ENCODE measurements around the gene MAT2B. TPM values are rescaled to one million over a fixed set of nuclear protein-coding genes. Genes with fewer than 3 reads are reported as not detected.
"Not testable (repeated sequence)": the region's sequence is repeated elsewhere in the genome, so short reads cannot be mapped to it uniquely, and the experiment has no call there.

MAT2B gene
- total RNA-seq, 2 donors from 2014 or later: 53.0 to 72.7 TPM

DNA sequence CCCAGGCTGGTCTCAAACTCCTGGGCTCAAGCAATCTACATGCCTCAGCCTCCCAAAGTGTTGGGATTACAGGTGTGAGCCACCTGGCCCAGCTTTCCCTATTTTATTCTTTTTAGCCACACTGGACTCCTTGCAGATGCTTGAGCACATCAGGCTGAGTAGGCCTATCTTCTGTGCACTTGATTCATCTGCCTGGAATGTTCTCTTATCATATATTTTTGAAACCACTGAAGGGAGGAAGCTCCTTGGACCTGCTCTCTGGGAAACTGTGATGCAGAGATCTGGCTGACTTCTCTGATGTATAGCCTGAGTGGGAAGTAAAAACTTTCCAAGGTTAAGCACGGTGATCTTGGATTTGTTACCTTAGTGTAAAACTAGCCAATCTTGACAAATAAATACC is 6.5 kb upstream of the MAT2B start:
- intact Hi-C loops (cut with DNase I): no loop called here
- ATAC-seq (peak in 1 of 2 donors; percentile 68), DNase-seq (no peak)

DNA sequence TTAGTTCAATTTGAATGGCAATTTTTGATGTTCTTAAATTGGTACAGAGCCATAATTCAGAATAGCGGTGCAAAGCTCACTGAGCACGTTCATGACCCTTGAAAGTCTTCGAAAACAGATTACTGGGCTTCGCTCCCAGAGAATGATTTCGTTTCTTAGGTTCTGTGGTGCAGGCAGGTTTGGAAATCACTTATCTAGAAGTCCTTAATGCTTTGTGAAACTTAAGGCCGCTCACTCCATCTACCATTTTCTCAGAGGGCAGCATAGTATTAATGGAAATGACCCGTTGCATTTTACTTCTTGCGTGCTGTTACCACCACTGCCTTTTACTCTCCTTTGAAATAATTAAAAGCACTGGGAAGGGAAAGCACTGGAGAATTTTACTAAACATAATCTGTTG is 2.9 kb upstream of the MAT2B start:
- DNase-seq: no peak
- intact Hi-C loops (cut with DNase I): loop anchor here in 1 of 2 donors (5.0 kb wide), 1 partner anchor 40 kb away; the partner anchor contains the start of genes HMMR and NUDCD2
- no peak for ATAC-seq

- DNase-seq: peak; percentile 67
- intact Hi-C loops (cut with DNase I): loop anchor here in 1 of 2 donors (5.0 kb wide), 1 partner anchor 41 kb away; the partner anchor contains the start of genes HMMR and NUDCD2
- ATAC-seq: peak; percentile 26 to 29
Observed at GRCh38 chr5:163503106-163504078, 2.0 kb upstream of the MAT2B start.

DNA sequence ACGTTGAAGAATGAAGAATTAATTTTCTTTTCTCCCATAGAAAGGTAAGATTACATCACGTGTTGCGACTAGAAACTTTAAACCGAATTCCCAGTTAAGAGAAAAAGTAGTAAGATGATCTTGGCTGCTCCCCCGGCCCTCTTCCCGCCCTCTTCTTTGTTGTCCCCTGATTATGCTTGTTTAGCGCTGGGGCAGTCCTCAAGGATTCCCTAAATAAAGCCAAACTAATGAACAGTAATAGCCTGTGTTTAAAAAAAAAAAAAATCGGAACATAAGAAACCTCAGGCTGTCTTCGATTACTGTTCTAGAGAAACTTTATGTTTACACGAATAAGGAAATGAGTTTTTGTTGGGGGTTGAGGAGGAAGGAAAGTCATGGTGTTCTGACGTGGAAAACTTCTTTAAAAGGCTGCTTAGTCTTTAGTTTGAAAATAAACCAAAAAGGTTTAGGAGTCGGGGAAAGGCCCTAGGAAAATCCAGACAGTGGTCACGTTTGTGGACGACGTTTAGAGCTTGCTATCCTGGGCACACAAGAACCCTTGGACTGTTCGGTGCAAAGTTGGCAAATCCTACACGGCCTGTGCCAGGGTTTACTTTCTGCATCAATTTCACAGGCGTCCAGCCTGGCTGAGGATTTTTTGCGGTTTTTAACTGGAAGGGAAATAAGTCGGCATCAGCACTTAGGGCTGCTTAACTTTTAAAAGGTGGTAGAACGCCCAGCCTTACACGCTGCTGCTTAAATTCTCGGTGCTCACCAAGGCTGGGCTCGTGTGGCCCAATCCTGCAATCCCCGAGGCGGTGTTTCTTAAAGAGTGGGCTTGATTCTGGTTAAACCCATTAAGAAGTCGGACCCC is 1.1 kb upstream of the MAT2B start:
- ATAC-seq (peak; percentile 20 to 37), DNase-seq (peak; percentile 35)
- intact Hi-C loops (cut with DNase I): loop anchor here in 1 of 2 donors (5.0 kb wide), 1 partner anchor 42 kb away; the partner anchor contains the start of genes HMMR and NUDCD2

- DNase-seq: no peak
- intact Hi-C loops (cut with DNase I): no loop called here
- ATAC-seq: peak in 1 of 2 donors; percentile 2
Observed at GRCh38 chr5:163505049-163505367, 411 bp upstream of the MAT2B start.

DNA sequence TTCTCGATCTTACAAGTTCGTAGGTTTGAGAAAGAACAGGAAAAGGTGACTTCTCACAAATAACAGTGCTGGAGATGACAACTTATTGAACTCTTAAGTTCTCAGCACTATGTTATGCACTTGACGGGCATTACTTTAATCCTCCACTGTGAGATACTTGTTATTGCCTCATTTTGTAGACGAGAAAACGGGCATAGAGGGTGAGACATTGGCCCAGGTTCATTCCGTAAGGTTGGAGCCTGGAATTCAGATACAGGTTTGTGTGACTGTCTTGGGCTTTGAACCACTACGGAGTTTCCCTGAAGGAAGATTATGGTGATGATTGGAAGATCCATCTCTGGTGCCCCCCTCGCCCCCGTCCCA is 657 bp downstream of the MAT2B start:
- DNase-seq: no peak
- no peak for ATAC-seq
- intact Hi-C loops (cut with DNase I): no loop called here

DNA sequence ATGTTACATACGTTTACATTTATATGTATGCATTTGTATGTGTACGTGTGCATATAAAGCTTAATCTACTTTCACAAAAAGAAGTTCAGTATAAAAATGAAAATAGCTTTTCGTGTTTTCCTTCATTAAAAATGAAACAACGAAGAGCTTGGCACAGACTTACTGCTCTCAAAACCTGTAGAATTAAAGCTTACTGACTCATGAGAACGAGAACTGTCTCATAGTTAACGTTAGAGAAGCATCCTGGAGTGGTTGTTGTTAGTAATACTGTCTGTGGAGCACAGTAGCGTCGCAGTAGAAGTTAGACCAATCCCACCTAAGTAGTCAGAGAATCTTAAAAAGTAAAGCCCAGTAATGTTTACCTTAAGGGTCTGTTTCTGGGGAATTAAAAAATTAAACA is 1.3 kb downstream of the MAT2B start:
- intact Hi-C loops (cut with DNase I): no loop called here
- ATAC-seq (no peak), DNase-seq (no peak)

DNA sequence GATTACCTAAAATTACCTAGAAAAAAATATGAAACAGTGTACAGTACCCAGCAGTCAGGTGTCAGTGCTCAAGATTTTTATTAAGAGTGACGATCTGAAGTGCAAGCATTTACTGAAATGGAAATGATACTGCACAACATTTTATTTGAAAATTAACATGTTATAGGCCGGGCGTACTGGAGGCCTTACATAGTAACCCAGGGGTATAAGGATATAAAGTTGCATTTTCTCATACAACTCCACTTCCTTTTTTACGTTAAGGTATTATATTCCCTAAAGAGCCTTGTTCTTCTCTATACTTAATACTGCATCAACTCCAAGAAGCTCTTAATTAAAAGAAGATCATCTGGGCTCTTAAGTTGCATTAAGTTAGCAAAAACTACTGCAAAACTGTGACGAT is 3.3 kb downstream of the MAT2B start:
- no peak for ATAC-seq
- intact Hi-C loops (cut with DNase I): no loop called here
- DNase-seq: no peak

- no peak for DNase-seq
- intact Hi-C loops (cut with DNase I): no loop called here
- no peak for ATAC-seq
Observed at GRCh38 chr5:163509291-163509951, 4.0 kb downstream of the MAT2B start.

DNA sequence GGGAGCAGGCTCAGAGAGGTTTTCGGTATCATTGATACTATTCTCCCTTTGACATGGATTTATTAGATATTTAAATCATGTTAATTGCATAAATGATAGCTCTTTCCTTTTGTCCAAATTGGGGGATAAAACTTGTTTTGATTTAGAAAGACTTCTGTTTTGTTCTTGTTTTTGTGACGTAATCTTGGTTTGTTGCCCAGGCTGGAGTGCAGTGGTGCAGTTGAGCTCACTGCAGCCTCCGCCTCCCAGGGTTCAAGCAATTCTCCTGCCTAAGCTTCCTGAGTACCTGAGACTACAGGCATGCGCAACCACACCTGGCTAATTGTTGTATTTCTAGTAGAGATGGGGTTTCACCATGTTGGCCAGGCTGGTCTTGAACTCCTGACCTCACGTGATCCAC is 7.1 kb downstream of the MAT2B start:
- ATAC-seq (no peak), DNase-seq (no peak)
- intact Hi-C loops (cut with DNase I): no loop called here

DNA sequence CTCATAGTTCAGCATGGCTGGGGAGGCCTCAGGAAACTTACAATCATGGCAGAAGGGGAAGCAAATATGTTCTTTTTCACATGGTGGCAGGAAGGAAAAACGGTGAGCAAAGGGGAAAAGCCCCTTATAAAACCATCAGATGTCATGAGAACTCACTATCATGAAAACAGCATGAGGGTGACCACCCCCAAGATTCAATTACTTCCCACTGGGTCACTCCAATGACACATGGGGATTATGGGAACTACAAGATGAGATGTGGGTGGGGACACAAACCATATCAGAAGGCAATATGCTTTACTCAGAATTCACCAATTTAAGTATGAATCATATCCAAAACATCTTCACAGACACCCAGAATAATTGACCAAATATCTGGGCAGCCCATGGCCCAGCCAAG is 19.7 kb downstream of the MAT2B start:
- ATAC-seq (no peak), DNase-seq (no peak)
- intact Hi-C loops (cut with DNase I): no loop called here

DNA sequence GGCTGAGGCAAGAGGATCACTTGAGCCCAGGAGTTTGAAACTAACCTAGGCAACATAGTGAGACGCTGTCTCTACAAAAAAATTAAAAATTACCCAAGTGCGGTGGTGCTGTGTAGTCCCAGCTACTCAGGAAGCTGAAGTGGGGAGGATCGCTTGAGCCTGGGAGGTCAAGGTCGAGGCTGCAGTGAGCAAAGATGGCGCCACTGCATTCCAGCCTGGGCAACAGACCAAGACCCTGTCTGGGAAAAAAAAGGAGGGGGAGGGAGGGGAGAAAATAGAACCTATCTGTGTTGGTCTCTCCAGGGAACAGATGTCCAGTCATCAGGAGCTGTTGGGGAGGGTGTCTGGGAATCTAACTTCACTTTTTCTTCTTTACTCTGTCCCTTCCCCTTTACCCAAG is 24.3 kb downstream of the MAT2B start:
- intact Hi-C loops (cut with DNase I): no loop called here
- DNase-seq (peak; percentile 32), ATAC-seq (peak; percentile 86)

GRCh38 chr5:163531272-163531671 is 25.9 kb downstream of the MAT2B start:
- intact Hi-C loops (cut with DNase I): no loop called here
- ATAC-seq (no peak), DNase-seq (no peak)

- DNase-seq (no peak), ATAC-seq (no peak)
Observed at GRCh38 chr5:163532171-163533084, 27.0 kb downstream of the MAT2B start.

GRCh38 chr5:163533223-163533622 is 27.8 kb downstream of the MAT2B start:
- no peak for ATAC-seq
- intact Hi-C loops (cut with DNase I): no loop called here
- no peak for DNase-seq

More at GRCh38 chr5:163532171-163533084, 27.0 kb downstream of the MAT2B start:
- intact Hi-C loops (cut with DNase I): no loop called here

GRCh38 chr5:163534492-163535094 is 29.2 kb downstream of the MAT2B start:
- peak; percentile 73 to 85 for ATAC-seq
- DNase-seq: peak; percentile 32
- intact Hi-C loops (cut with DNase I): no loop called here

DNA sequence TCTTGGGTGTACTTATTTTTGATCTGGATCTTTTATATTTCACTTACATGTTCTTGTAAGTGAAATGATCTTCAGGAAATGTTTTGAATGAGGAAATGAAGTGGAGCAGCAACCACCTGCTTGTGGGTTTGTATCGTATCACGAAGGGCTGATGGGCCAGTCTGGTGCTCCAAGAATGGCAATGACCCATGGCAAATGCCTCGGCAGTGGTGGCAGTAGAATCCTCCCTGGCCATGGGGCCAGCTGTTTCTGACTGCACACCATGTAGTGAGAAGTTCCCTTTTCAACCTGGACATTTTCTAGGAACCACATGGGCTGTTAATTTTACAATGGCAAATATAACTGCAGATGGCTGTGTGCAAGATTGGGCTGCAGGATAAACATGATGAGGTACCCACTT is 29.9 kb downstream of the MAT2B start:
- intact Hi-C loops (cut with DNase I): no loop called here
- peak; percentile 48 to 57 for ATAC-seq
- DNase-seq: no peak

DNA sequence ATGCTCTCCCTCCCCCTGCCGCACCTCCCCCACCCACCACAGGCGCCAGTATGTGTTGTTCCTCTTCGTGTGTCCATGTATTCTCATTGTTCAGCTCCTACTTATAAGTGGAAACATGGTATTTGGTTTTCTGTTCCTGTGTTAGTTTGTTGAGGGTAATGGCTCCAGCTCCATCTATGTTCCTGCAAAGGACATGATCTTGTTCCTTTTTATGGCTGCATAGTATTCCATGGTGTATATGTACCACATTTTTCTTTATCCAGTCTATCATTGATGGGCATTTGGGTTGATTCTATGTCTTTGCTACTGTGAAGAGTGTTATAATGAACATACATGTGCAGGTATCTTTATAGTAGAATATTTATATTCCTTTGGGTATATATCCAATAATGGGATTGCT is 31.0 kb downstream of the MAT2B start:
- DNase-seq; intact Hi-C loops (cut with DNase I); ATAC-seq: not testable (repeated sequence)

Data from left cardiac atrium (tissue), 4 donors.